HG03439 (cell line): ENCODE data around the gene DDRGK1.
"Not testable (repeated sequence)": the region's sequence is repeated elsewhere in the genome, so short reads cannot be mapped to it uniquely, and the experiment has no call there.

Experiments used
- ATAC-seq: cut with Tn5 transposase; IDR thresholded peaks from one replicate; pipeline ENCODE4 v1.9.1; 2021; ENCODE audit warnings: mild to moderate bottlenecking, moderate library complexity; ENCODE audit not compliant: unreplicated experiment

The DDRGK1 gene

DNA sequence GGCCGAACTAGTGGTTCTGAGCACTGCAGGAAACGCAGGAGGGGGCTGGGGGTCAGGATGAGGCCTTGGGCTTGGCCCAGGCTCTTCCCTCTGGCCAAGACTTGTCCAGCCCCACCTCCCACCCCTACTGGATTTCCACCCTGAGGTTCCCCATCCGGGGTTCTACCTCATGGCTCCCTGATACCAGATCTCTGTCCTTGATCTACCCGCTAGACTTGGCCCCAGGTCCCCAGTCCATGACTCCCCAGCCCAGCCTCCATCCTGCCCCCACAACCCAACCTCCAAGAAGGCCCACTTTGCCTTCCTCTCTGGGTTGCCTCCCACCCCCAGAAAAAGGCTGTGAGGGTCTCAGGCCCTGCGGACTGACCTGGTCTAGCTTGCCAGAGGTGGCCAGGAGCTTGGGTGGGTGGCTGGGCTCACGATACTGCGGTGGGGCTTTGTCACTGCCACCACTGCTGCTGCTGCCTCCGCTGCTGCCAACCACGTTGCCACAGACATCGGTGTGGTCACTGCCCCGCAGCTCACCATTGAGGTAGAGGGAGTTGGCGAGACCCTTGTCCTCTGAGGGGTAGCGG is 38.1 kb downstream of the DDRGK1 start:
- ATAC-seq, result no peak

DNA sequence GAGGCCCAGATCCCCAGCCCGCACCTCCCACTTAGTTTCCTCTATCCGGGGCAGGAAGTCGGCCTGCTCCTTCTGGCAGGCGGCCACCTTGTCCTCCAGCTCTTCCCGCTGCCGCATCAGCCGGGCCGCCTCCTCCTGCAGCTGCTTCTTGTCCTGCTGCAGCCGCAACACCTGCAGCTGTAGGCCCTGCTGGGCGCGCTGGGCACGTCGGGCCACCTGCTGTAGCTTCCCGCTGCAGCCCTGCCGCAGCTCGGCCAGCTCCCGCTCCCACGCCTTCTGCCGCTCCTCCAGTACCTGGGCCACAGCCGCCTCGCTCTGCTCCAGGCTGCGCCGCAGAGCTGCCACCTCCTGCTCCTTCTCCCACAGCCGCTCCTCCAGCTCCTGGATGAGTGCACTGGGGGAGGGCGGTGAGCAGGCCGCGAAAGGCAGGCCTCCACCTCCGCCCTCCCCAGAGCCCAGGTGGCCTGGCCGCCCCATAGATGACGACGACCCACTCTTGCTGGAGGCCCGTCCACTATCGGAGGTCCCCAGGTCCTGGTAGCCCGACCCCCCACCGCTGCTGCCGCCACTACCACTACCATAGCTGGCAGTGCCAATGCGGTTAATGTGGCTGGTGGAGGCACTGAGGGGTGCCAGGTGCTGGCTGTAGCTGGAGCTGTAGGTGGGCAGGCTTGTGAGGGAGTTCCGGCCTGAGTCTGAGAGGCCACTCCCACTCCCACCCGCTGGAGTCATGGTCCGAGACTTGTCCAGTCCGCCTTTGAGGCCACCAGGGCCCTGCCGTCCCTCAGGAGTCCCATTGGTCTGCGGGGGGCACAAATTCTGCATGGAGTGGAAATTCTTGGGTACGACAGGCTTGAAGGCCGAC is 38.8 kb downstream of the DDRGK1 start:
- ATAC-seq, result no peak

DNA sequence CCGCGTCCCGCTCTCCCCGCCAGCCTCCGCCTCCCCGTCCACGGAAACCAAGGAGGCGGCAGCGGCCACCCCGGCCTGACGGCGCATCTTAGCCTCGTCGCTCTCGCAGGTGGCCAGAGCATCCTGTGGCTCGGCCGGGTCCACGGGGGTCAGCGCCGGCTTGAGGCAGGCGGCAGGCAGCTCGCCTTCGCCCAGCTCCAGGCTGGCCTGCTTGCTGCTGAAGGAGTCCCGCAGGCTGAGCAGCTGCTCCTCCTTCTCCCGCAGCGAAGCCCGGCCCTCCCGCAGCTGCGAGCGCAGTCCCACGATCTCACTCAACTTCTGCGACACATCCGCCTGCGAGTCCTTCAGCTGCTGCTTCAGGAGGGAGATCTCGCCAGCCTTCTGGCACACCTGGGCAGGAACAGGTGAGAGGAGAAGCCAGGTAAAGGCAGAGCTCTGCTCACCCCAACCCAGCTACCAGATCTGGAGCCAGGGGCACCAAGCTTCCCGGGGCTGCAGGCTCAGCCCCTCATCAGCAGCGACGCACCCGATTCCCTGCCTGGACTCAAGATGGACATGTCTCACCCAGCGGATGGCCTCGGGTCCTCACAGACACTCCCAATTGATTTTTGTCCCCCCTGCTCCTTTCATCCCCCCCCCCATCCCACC is 39.6 kb downstream of the DDRGK1 start:
- no peak for ATAC-seq

DNA sequence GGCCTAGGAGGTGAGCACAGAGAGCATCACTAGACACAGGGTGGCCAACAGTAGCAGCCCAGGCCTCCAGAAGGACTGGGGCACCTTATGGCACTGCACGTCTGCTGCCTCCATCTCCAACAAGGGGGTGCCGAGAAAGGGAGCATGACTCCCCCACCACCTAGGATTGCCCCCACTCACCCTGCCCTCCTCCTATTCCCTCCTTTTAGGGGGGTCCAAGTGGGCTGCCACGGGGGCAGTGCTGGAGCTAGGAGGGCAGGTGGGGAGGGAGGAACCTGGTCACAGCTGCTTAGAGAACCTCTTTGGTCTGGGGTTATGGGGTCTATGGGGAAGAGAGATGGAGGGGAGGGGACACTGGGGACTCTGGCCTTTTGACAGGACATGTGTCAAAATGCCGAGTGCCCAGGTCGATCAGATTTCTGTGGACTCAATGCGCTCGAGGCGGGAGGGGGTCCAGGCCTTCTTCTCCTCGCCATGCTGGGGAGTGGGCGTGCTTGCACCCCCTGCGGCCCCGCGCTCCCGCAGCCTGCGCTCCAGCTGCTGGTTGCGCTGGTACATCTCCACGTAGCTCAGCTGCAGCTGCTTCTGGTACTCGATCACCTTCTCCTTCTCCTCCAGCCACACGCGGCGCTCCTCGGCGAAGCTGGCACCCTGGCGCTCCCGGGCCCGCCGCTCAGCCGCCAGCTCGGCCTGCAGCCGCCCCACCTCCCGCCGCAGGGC is 40.3 kb downstream of the DDRGK1 start:
- ATAC-seq, result no peak

DNA sequence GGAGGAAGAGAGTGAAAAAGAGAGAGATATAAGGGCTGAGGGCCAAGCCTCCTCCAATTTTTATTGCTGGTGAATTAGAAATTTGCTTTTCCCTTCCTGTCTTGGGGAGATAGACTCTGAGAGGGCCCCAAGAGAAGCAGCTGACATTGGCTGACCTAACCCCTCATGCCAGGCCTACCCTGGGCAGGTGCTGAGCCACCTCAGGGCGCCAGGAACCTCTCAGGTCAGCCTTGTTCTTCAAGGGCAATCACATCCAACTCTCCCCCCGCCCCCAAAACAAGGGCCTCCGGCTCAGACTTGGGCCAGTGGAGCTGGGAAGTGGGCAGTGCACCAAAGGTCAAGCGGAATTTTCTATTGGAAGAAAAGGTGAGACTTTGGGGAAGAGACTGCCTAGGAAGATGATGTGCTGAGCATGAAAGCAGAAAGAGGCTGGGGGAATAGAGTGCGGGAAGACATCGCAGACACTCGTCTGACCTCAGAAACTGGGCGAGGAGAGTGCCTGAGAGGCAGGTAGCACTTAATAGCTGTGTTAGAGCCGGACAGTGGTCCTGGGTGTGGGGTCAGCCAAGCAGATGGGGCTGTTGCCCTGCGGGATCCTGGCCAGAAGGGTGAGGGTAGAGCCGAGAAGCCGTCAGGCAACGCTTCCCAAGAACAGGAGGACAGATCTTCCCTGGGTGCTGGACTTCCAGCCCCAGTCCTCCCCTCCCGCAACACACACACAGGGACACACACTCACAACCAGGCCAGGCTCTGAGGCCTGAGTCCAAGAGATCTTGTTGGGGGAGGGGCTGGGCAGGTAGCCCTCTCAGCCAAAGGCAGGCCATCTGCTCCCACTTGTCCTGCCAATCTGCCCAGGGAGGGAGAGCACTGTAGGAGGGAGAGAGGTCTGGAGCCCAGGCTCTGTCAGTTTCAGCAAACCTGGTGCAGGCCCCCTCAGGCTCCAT is 41.1 kb downstream of the DDRGK1 start:
- ATAC-seq, result no peak

DNA sequence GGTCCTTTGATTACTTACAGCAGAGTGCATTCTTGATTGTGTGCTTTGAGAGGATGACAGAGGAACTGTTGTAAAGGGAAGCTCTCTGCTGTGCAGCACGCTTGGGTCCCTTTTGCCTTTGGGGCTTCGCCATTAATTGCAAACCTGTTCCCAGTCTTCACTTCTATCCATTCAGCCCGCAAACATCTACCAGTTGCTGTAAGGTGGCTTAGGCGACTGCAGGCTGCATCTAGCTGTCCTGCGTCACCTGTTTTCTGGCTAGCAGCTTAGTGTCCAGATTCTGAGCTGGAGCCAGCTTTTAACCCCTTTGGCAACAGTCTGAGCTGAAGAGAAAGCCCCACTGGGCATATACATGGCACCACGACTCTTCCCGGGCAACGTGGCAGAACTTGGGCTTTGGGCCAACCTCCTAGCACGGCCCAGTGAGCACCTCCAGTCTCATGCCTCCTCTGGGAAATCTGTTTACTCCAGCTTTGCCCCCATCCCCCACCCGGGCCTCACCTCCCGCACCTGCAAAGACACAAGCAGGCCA is 42.3 kb downstream of the DDRGK1 start:
- no peak for ATAC-seq

DNA sequence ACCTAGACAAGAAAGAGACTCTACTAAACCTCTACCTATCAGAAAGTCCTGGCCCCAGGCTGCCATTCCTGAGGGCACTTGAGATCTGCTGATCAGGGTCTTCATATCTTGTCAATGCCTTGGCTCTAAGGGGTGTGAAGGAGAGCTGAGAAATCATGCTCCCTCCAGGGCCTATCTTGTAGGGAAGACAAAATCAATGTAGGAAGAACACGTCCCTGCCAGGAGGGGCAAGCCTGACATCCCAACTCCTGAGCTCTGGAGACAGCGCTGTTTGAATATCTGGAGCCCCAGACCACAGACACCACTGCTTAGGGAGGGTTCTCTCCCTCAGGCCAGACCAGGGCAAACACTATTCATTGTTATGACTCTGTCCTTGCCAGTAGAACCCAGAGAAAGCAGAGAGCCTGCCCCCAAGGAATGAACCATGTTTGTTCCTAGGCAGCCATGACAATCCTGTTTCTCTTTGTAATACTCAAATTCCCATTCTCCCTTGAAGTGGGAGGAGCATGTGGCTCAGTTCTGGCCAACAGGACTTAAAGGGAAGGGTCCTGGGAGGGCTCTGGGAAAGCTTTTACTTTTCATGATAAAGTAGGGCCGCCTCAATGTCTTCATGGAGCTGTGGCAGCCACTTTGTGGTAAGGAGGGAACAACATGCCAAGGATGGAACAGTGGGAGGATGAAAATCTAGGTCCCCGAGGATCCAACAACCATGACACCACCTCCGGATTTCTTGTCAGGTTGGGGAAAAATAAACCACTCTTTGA is 43.0 kb downstream of the DDRGK1 start:
- ATAC-seq, result no peak

DNA sequence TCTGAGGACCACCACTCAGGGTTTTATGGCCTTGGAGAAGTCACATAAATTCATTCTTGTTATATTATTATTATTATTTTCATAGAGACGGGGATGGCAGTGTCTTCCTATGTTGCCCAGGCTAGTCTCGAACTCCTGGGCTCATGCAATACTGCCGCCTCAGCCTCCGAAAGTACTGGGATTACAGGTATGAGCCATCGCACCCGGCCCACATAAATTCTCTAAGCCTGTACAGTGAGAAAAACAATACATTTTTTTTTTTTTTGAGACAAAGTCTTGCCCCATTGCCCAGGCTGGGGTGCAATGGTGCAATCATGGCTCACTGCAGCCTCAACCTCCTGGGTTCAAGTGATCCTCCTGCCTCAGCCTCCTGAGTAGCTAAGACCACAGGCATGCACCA is 44.1 kb downstream of the DDRGK1 start:
- no peak for ATAC-seq

DNA sequence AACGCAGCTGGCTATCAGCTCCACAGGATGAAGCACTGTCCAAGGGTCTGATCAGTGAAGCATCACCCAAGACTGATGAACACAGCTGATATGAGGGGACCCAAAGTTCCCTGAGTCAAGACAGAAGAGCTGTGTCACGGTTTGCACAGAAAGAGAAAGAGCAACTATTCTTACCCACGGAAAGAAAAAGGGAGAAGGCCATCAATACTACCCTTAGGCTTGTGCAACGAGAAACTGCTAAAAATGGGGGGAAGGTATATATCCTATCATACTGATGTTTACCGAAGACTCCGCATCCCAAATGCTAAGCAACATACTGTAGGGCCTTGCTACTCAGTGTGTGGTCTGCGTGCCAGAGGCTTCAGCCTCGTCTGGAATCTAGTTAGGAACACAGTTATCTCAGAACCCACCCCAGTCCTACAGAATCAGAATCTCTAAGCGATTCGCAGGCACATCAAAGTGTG is 45.5 kb downstream of the DDRGK1 start:
- peak; percentile 22 for ATAC-seq

DNA sequence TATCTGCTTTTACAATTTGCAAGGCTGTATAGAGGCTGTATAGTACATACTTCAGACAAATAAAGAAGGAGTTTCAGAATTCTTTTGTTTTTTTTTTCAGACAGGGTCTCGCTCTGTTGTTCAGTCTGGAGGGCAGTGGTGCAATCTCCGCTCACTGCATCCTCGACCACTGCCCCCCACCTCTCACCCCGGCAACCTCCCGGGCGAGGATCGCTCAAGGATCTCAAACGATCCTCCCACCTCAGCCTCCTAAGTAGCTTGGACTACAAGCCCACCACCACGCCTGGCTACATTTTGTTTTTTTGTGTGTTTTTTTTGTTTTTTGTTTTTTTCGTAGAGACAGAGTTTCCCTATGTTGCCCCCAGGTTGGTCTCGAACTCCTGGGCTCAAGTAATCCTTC is 46.7 kb downstream of the DDRGK1 start:
- no peak for ATAC-seq

DNA sequence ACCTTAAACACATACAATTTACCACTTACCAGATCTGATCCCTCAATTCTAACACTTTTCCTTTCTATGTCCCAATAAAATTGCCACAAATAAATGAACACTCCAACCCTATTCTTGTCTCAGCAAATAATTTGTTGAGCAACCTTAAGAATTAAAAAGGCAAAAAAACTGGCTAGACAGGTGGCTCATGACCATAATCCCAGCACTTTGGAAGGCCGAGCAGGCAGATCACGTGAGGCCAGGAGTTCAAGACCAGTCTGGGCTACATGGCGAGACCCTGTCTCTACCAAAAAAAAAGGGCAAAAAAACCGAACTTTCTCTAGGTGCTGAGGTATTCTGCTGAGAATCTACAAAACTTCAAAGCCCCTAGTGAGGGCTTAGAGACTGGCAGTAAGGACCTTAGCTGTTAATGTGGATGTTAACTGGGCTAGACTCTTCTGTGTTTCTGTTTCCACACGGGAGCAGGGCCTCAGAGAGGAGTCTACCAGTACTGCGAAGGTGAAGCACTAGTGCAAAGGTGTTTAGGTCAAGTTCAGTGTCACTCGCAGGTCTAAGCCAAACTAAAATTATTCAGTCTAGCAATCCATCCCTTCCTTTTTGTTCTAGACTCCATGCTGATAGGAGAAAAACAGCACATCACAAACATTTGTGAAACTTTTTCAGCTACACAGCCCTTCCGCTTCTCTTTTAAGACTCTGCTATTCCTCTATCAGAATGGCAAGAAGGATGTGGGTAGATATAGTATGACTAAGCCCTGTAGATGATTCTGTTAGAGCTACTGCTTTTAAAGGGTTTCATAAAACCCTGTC is 47.5 kb downstream of the DDRGK1 start:
- ATAC-seq, result no peak

DNA sequence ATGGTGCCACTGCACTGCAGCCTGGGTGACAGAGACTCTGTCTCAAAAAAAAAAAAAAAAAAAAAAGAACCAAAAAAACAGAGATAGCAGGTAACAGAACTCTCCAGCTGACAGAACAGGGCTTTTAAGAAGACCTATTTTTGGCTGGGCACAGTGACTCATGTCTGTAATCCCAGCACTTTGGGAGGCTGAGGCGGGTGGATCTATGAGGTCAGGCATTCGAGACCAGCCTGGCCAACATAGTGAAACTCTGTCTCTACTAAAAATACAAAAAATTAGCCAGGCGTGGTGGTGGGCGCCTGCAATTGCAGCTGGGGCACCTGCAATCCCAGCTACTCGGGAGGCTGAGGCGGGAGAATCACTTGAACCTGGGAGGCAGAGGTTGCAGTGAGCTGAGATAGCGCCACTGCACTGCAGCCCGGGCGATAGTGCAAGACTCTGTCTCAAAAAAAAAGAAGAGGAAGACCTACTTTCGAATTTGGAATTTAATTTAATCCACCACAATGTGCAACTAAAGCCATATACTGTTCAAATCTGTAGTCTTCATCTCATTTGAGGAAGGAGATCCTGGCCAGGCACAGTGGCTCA is 52.3 kb downstream of the DDRGK1 start:
- ATAC-seq, result not testable (repeated sequence)

DNA sequence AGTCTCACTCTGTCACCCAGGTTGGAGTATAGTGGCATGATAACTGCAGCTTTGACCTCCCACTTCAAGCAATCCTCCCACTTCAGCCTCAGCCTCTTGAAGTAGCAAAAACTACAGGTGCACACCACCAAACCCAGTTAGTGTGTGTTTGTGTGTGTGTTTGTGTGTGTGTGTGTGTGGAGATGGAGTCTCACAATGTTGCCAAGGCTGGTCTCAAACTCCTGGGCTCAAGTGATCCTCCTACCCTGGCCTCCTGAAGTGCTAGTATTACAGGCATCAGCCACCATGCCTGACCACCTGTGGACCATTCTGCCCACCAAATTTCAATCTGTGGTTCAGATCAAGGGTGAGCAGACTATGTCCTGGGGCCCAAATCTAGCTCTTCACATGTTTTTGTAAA is 53.6 kb downstream of the DDRGK1 start:
- no peak for ATAC-seq

DNA sequence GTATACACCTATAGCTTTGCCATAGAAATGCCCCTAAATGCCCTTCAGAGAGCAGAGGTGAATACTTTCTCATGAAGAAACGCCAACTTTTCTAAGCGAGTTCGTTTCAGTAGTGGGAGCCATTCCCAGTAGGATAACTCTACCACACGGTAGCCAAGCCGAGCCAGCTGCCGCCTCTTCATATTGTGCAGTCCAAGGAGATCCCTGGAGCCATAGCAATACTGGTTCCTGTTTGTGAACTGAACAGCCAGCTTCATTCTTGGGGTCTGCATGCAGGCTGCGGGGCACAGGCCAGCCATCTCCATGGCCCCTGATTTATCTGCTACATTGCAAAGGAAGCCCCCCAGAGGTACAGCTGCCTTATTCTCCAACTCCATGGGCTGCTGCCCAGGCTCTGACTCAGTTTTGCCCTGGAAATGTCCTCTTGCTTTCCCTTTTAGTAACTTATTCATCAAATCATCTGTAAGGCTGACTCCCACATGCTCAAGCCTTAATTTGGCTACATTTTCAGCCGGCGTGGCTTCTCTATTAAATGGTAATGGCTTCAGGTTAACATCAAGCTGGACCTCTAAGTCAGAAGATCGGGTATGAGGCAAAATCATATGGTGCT is 57.6 kb downstream of the DDRGK1 start:
- ATAC-seq, result no peak

DNA sequence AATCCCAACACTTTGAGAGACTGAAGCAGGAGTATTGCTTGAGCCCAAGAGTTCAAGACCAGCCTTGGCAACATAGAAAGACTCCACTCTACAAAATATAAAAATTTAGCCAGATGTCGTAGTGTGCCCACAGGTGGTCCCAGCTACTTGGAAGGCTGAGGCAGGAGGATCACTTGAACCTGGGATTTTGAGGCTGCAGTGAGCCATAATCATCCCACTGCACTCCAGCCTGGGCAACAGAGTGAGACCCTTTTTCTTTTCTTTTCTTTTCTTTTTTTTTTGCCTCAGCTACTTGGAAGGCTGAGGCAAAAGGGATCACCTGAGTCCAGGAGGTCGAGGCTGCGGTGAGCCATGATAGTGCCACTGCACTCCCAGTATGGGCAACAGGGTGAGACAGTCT is 62.7 kb downstream of the DDRGK1 start:
- no peak for ATAC-seq
